IPS-NIHi7 (cell line): ENCODE measurements around the gene ATG4D.

ENCODE experiments used
- DNase-seq: peaks from one replicate; pipeline ENCODE4 v3.0.0; 2012; ENCODE audit warnings: mixed read lengths; ENCODE audit errors: extremely low spot score

Gene ATG4D

DNA sequence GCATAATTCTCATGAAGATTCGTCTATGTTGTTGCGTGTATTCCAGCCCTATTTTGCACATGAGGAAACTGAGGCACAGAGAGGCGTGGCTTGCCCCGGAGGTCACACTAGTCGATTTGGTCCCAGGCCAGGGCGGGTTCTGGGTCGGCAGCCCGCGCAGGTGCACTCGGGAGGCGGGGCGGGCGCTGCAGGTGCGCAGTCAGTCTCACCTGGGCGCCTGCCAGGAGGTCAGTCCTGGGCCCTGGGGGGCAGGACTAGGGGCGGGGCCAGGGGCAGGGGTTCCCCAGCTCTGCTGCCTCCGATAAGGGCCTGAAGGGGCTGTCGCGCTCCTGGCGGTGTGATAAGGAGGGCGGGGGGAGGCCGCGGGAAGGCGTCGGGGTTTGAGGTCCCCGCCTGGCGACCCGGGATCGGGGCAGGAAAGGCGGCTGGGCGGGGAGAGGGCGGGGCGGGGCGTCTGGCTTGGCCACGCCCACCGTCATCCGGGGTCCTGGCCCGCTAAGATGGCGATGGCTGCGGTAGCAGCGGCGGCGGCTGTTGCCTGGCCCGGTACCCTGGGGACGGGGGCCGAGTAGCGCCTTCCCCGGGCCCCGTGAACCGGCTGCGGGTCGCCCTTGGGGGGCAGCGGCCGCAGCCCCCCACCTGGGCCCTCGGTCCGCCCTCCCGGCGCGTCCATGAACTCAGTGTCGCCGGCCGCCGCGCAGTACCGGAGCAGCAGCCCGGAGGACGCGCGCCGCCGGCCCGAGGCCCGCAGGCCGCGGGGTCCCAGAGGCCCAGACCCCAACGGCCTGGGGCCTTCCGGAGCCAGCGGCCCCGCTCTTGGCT lies at the start of gene ATG4D:
TSS of gene ATG4D (plus strand) at position 485 of the 822 bp plus-strand sequence. CDS start at position 672, 187 bp downstream.
- peak; percentile 100 for DNase-seq

DNA sequence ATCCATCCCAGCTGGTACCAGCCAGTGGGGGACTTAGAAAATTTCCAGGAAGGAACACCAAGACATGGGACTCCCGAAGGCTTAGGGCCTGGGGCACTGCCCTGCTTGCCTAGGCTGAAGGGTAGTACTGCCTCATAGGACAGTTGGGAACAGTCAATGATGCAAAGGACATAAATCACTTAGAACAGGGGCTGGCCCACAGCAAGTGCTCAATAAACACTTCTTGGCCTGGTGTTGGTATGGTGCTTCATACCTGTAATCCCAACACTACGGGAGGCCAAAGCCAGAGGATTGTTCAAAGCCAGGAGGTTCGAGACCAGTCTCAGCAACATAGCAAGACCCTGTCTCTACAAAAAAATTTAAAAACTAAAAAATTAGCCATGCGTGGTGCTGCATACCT lies 46.3 kb upstream of the ATG4D start:
- no peak for DNase-seq

- peak; percentile 61 for DNase-seq
These were observed 44.0 kb upstream of the ATG4D start for GRCh38 chr19:10499550-10500246.

GRCh38 chr19:10500247-10500592 lies 43.5 kb upstream of the ATG4D start:
- no peak for DNase-seq

GRCh38 chr19:10501971-10502523 lies 41.7 kb upstream of the ATG4D start:
- peak; percentile 60 for DNase-seq

- peak; percentile 93 for DNase-seq
These were observed 41.1 kb upstream of the ATG4D start for GRCh38 chr19:10502524-10503001.

- peak; percentile 43 for DNase-seq
These were observed 40.5 kb upstream of the ATG4D start, which contains the start of gene KEAP1 for GRCh38 chr19:10503002-10503789. Gene KEAP1, minus strand, starts transcription at chr19:10503356. Its CDS starts 3,323 bp downstream, at chr19:10500033.

DNA sequence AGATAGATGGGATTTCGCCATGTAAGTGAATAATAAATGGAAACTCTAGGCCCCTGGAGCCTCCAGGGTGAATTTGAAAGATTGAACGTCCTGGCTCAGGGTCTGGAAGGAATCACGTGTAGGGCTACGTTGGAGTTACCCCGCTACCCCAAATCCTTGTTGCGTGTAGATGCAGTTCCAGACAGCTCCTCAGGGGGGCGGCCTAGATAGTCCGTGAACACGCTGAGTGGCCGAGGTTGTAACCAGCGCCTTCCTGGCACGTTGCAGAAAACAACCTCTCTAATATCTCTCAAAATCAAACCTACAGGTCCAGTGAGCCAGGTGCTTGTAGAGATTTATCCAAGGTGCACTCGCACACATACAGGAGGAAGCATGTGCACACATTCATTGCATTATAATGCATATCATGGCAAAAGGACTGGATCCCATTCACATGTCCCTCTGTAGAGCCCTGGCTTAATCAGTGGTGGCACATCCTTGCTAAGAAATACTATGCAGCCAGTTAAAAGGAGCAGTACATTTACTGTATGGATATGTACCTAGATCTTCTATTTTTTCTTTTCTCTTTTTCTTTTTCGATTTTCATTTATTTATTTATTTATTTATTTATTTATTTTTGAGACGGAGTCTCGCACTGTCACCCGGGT lies 38.0 kb upstream of the ATG4D start:
- peak; percentile 77 for DNase-seq

DNA sequence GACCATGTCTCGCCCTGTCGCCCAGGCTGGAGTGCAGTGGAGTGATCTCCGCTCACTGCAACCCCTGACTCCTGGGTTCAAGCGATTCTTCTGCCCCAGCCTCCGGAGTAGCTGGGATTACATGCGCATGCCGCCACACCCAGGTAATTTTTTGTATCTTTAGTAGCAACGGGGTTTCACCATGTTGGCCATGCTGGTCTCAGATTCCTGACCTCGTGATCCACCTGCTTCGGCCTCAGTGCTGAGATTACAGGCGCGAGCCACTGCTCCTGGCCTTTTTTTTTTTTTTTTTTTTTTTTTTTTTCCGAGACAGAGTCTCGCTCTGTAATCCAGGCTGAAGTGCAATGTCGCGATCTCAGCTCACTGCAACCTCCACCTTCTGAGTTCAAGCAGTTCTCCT lies 35.7 kb upstream of the ATG4D start:
- DNase-seq, result no peak

GRCh38 chr19:10508707-10509106 lies 35.0 kb upstream of the ATG4D start:
- no peak for DNase-seq

- DNase-seq, result peak; percentile 81
These were observed 33.4 kb upstream of the ATG4D start for GRCh38 chr19:10510301-10510802.

- DNase-seq, result no peak
These were observed 30.5 kb upstream of the ATG4D start for GRCh38 chr19:10513223-10513622.

GRCh38 chr19:10514211-10515145 lies 29.2 kb upstream of the ATG4D start:
- peak; percentile 72 for DNase-seq

DNA sequence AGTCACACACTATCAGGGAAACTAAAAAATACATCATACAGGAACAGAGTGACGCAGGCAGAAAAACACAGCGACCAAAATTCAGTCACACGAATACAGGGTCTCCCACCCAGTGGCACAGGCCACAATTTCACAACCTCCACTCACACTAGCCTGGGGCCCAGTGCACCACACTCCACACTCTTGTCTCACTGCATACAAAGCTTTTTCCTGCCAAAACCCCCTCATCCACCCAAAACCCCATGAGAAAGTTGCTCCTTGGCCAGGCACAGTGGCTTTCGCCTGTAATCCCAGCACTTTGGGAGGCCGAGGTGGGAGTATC lies 27.7 kb upstream of the ATG4D start:
- DNase-seq, result no peak

GRCh38 chr19:10516671-10517286 lies 26.9 kb upstream of the ATG4D start:
- DNase-seq, result no peak

- peak; percentile 56 for DNase-seq
These were observed 26.3 kb upstream of the ATG4D start, which contains the start of gene S1PR5 for GRCh38 chr19:10517361-10517759. Gene S1PR5, minus strand, starts transcription at chr19:10517447. Its CDS starts 2,436 bp downstream, at chr19:10515011.

- DNase-seq, result peak; percentile 76
These were observed 25.8 kb upstream of the ATG4D start for GRCh38 chr19:10517760-10518443.

- DNase-seq, result peak; percentile 31
These were observed 25.0 kb upstream of the ATG4D start for GRCh38 chr19:10518444-10519361.
